HepG2 (cell line): ENCODE measurements around the gene EMC9. TPM values are rescaled to one million over a fixed set of nuclear protein-coding genes. Genes with fewer than 3 reads are reported as not detected.

Source experiments
- BORCS8-MEF2B ChIP-seq: sonication (generic); formaldehyde crosslinking; IDR thresholded peaks from 2 replicates; pipeline ENCODE4 v1.8.0; 2022; ENCODE audit warnings: mild to moderate bottlenecking, missing genetic modification reagents
- EEA1 ChIP-seq: sonication (generic); formaldehyde crosslinking; IDR thresholded peaks from 2 replicates; pipeline ENCODE4 v1.5.1; 2020; ENCODE audit warnings: mild to moderate bottlenecking, missing genetic modification reagents, borderline replicate concordance
- HOXA9 ChIP-seq: sonication (generic); formaldehyde crosslinking; IDR thresholded peaks from 2 replicates; pipeline ENCODE4 v1.8.1; 2022; ENCODE audit warnings: missing genetic modification reagents, mild to moderate bottlenecking, moderate library complexity, borderline replicate concordance
- HOXD1 ChIP-seq: sonication (generic); formaldehyde crosslinking; IDR thresholded peaks from 2 replicates; pipeline ENCODE4 v1.5.0; 2020; ENCODE audit warnings: missing genetic modification reagents
- KDM6A ChIP-seq: IDR thresholded peaks from 2 replicates; pipeline ENCODE4 v1.6.1; 2016; ENCODE audit warnings: low read depth
- MED8 ChIP-seq: sonication (generic); formaldehyde crosslinking; IDR thresholded peaks from 2 replicates; pipeline ENCODE4 v1.8.1; 2023; ENCODE audit warnings: mild to moderate bottlenecking, missing genetic modification reagents; ENCODE audit not compliant: insufficient replicate concordance
- MLLT10 ChIP-seq: sonication (generic); formaldehyde crosslinking; IDR thresholded peaks from 2 replicates; pipeline ENCODE4 v1.4.0; 2020; ENCODE audit warnings: missing genetic modification reagents
- SMARCC2 ChIP-seq: fragments of 450-650 bp; IDR thresholded peaks from 2 replicates; pipeline ENCODE4 v1.6.1; 2017; ENCODE audit warnings: antibody characterized with exemption, mild to moderate bottlenecking
- SNAI1 ChIP-seq: sonication (generic); formaldehyde crosslinking; IDR thresholded peaks from 2 replicates; pipeline ENCODE4 v1.5.0; 2020; ENCODE audit warnings: mild to moderate bottlenecking, missing genetic modification reagents, borderline replicate concordance
- SUZ12 ChIP-seq: fragments of 150-350 bp; IDR thresholded peaks from 2 replicates; pipeline ENCODE4 v1.6.1; 2014; ENCODE audit warnings: low read depth, low read length
- ZNF747 ChIP-seq: sonication (generic); formaldehyde crosslinking; IDR thresholded peaks from 2 replicates; pipeline ENCODE4 v1.8.1; 2023; ENCODE audit warnings: missing genetic modification reagents, mild to moderate bottlenecking, borderline replicate concordance
- polyA plus RNA-seq, 8 experiments: library from polyadenylated mRNA; depleted of rRNA in 3 of 8; stranded (reverse) in 7 of 8; unstranded in 1 of 8; fragments of >200 nt; fragmentation: Illumina TruSeq in 4 of 8; extraction: Trizol in 4 of 8; gene quantifications; 2 replicates each; pipeline versions ENCODE4 v1.2.1 to v1.2.3, GENCODE V29; 2011 to 2016; ENCODE audit warnings: low read depth in 4 of 8, missing spikeins in 1 of 8, mixed read lengths in 1 of 8; ENCODE audit not compliant: insufficient read depth in 1 of 8
- total RNA-seq, 5 experiments: library from RNA; depleted of rRNA; stranded (reverse); fragments of >200 nt; fragmentation: Illumina TruSeq; extraction: Trizol; gene quantifications; 2 replicates each; pipeline ENCODE4 v1.2.3, GENCODE V29; 2016; ENCODE audit warnings: low read depth in 1 of 5
- TF ChIP-seq, protein P1 (sequence below): sonication (generic); formaldehyde crosslinking; IDR thresholded peaks from 2 replicates; pipeline ENCODE4 v1.8.1; 2023; ENCODE audit warnings: missing genetic modification reagents, inconsistent platforms, borderline replicate concordance
- TF ChIP-seq, protein P2 (sequence below): sonication (generic); formaldehyde crosslinking; IDR thresholded peaks from 2 replicates; pipeline ENCODE4 v1.5.0; 2020; ENCODE audit warnings: mild to moderate bottlenecking, missing genetic modification reagents, borderline replicate concordance
- TF ChIP-seq, protein P3 (sequence below): sonication (generic); formaldehyde crosslinking; IDR thresholded peaks from 2 replicates; pipeline ENCODE4 v1.5.0; 2020; ENCODE audit warnings: missing genetic modification reagents
- TF ChIP-seq, protein P4 (sequence below): sonication (generic); formaldehyde crosslinking; IDR thresholded peaks from 2 replicates; pipeline ENCODE4 v1.4.0; 2020; ENCODE audit warnings: low read depth, mild to moderate bottlenecking, missing genetic modification reagents
- TF ChIP-seq, protein P5 (sequence below): sonication (generic); formaldehyde crosslinking; conservative IDR thresholded peaks from 2 replicates; pipeline ENCODE4 v1.8.1; 2023; ENCODE audit warnings: missing genetic modification reagents

The EMC9 gene
- total and polyA plus RNA-seq, 2 of the 13 experiments (the other 11 are each of a cell fraction or from before 2014, with no cell fraction given): 60.5 to 78.7 TPM

DNA sequence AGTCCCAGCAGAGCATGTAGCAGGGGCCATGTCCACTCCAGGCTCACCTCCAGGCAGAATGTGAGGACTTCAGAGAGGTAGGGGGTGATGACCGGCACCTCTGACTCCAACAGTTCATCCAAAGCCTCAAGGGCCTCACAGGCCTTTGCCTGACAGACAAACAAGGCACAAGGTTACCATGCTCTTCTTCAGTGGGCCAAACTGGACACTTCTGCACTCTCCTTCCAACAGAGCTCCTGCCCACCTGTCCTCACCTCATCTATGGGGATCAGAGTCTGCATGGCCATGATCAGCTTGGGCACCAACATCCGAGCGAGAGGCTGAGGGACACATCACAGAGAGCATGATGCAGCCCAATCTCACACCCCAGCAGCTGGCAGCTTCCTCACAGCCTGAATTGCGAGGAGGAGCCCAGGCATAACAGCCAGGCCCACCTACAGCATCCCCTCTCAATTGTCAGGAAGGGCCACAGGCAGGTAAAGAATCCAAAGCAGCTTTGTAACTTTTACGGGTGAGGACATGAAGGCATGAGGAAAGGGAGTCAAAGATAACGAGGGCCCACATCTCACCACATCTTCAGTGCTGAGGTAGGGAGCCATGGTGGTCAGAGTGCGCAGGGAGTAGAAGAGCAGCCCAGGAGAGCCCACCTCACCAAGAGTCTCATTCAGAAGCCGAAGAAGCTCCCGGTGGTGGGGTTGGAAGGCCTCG lies 45.6 kb upstream of the EMC9 start (continued):
- TF ChIP-seq, protein P1, sequence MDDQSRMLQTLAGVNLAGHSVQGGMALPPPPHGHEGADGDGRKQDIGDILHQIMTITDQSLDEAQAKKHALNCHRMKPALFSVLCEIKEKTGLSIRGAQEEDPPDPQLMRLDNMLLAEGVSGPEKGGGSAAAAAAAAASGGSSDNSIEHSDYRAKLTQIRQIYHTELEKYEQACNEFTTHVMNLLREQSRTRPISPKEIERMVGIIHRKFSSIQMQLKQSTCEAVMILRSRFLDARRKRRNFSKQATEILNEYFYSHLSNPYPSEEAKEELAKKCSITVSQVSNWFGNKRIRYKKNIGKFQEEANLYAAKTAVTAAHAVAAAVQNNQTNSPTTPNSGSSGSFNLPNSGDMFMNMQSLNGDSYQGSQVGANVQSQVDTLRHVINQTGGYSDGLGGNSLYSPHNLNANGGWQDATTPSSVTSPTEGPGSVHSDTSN (CRISPR knock-in tag): no peak
- TF ChIP-seq, protein P2, sequence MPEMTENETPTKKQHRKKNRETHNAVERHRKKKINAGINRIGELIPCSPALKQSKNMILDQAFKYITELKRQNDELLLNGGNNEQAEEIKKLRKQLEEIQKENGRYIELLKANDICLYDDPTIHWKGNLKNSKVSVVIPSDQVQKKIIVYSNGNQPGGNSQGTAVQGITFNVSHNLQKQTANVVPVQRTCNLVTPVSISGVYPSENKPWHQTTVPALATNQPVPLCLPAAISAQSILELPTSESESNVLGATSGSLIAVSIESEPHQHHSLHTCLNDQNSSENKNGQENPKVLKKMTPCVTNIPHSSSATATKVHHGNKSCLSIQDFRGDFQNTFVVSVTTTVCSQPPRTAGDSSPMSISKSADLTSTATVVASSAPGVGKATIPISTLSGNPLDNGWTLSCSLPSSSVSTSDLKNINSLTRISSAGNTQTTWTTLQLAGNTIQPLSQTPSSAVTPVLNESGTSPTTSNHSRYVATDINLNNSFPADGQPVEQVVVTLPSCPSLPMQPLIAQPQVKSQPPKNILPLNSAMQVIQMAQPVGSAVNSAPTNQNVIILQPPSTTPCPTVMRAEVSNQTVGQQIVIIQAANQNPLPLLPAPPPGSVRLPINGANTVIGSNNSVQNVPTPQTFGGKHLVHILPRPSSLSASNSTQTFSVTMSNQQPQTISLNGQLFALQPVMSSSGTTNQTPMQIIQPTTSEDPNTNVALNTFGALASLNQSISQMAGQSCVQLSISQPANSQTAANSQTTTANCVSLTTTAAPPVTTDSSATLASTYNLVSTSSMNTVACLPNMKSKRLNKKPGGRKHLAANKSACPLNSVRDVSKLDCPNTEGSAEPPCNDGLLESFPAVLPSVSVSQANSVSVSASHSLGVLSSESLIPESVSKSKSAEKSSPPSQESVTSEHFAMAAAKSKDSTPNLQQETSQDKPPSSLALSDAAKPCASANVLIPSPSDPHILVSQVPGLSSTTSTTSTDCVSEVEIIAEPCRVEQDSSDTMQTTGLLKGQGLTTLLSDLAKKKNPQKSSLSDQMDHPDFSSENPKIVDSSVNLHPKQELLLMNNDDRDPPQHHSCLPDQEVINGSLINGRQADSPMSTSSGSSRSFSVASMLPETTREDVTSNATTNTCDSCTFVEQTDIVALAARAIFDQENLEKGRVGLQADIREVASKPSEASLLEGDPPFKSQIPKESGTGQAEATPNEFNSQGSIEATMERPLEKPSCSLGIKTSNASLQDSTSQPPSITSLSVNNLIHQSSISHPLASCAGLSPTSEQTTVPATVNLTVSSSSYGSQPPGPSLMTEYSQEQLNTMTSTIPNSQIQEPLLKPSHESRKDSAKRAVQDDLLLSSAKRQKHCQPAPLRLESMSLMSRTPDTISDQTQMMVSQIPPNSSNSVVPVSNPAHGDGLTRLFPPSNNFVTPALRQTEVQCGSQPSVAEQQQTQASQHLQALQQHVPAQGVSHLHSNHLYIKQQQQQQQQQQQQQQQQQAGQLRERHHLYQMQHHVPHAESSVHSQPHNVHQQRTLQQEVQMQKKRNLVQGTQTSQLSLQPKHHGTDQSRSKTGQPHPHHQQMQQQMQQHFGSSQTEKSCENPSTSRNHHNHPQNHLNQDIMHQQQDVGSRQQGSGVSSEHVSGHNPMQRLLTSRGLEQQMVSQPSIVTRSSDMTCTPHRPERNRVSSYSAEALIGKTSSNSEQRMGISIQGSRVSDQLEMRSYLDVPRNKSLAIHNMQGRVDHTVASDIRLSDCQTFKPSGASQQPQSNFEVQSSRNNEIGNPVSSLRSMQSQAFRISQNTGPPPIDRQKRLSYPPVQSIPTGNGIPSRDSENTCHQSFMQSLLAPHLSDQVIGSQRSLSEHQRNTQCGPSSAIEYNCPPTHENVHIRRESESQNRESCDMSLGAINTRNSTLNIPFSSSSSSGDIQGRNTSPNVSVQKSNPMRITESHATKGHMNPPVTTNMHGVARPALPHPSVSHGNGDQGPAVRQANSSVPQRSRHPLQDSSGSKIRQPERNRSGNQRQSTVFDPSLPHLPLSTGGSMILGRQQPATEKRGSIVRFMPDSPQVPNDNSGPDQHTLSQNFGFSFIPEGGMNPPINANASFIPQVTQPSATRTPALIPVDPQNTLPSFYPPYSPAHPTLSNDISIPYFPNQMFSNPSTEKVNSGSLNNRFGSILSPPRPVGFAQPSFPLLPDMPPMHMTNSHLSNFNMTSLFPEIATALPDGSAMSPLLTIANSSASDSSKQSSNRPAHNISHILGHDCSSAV: no peak
- TF ChIP-seq, protein P3, sequence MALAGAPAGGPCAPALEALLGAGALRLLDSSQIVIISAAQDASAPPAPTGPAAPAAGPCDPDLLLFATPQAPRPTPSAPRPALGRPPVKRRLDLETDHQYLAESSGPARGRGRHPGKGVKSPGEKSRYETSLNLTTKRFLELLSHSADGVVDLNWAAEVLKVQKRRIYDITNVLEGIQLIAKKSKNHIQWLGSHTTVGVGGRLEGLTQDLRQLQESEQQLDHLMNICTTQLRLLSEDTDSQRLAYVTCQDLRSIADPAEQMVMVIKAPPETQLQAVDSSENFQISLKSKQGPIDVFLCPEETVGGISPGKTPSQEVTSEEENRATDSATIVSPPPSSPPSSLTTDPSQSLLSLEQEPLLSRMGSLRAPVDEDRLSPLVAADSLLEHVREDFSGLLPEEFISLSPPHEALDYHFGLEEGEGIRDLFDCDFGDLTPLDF (CRISPR knock-in tag): no peak
- TF ChIP-seq BORCS8-MEF2B: peak; percentile 23; the same call in 1 of the 2 replicates
- TF ChIP-seq, protein P4, sequence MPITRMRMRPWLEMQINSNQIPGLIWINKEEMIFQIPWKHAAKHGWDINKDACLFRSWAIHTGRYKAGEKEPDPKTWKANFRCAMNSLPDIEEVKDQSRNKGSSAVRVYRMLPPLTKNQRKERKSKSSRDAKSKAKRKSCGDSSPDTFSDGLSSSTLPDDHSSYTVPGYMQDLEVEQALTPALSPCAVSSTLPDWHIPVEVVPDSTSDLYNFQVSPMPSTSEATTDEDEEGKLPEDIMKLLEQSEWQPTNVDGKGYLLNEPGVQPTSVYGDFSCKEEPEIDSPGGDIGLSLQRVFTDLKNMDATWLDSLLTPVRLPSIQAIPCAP (CRISPR knock-in tag): no peak
- TF ChIP-seq, protein P5, sequence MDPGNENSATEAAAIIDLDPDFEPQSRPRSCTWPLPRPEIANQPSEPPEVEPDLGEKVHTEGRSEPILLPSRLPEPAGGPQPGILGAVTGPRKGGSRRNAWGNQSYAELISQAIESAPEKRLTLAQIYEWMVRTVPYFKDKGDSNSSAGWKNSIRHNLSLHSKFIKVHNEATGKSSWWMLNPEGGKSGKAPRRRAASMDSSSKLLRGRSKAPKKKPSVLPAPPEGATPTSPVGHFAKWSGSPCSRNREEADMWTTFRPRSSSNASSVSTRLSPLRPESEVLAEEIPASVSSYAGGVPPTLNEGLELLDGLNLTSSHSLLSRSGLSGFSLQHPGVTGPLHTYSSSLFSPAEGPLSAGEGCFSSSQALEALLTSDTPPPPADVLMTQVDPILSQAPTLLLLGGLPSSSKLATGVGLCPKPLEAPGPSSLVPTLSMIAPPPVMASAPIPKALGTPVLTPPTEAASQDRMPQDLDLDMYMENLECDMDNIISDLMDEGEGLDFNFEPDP: no peak
- no peak for TF ChIP-seq MLLT10
- TF ChIP-seq SUZ12: no peak
- no peak for TF ChIP-seq HOXD1 (CRISPR knock-in tag)
- TF ChIP-seq MED8 (CRISPR knock-in tag): peak; percentile 21
- TF ChIP-seq KDM6A: no peak
- 0 out of 2 replicates have a peak, but pooled peaks have one; percentile 65 for TF ChIP-seq EEA1 (CRISPR knock-in tag)
- TF ChIP-seq SNAI1 (CRISPR knock-in tag): no peak
- TF ChIP-seq HOXA9 (CRISPR knock-in tag): no peak
- no peak for TF ChIP-seq ZNF747 (CRISPR knock-in tag)
- no peak for TF ChIP-seq SMARCC2
